Measurements from ENCODE around the gene ADAMTSL4.

DNA sequence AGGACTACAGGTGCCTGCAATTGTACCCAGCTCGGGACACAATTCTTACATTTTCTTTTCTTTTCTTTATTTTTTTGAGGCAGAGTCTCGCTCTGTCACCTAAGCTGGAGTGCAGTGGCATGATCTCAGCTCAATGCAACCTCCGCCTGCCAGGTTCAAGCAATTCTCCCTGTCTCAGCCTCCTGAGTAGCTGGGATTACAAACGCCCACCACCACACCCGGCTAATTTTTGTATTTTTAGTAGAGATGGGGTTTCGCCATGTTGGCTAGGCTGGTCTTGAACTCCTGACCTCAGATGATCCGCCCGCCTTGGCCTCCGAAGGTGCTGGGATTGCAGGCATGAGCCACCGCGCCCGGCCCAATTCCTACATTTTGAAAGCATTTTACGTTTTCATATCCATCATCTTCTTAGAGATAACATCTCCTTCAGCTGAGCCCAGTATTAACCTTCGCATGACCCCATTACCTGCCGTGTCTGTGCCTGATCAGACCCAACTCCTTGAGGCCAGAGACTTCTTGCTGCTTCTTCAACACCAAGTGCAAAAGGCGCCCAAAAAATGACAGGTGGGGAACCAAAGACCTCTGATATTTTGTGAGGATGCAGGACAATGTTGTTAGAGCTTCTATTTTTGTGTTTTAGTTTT lies 2.8 kb upstream of the ADAMTSL4 start:
- TF ChIP-seq, protein P1, sequence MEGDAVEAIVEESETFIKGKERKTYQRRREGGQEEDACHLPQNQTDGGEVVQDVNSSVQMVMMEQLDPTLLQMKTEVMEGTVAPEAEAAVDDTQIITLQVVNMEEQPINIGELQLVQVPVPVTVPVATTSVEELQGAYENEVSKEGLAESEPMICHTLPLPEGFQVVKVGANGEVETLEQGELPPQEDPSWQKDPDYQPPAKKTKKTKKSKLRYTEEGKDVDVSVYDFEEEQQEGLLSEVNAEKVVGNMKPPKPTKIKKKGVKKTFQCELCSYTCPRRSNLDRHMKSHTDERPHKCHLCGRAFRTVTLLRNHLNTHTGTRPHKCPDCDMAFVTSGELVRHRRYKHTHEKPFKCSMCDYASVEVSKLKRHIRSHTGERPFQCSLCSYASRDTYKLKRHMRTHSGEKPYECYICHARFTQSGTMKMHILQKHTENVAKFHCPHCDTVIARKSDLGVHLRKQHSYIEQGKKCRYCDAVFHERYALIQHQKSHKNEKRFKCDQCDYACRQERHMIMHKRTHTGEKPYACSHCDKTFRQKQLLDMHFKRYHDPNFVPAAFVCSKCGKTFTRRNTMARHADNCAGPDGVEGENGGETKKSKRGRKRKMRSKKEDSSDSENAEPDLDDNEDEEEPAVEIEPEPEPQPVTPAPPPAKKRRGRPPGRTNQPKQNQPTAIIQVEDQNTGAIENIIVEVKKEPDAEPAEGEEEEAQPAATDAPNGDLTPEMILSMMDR (IDR thresholded peaks at IDR 0.05; ENCODE audit: low read depth, low read length, missing input control): no peak
- TF ChIP-seq SP1 (IDR thresholded peaks at IDR 0.05) (no peak), EGR1 (IDR thresholded peaks at IDR 0.05; ENCODE audit: low read depth in 2 of 2) (no peak), TAF1 (conservative IDR thresholded peaks at IDR 0.05) (no peak), NR2F2 (IDR thresholded peaks at IDR 0.05) (no peak), ZBTB33 (IDR thresholded peaks at IDR 0.05) (no peak), MAX (IDR thresholded peaks at IDR 0.05) (no peak), JUND (IDR thresholded peaks at IDR 0.05) (no peak), RAD21 (IDR thresholded peaks at IDR 0.05) (no peak)
- TF ChIP-seq, protein P2, sequence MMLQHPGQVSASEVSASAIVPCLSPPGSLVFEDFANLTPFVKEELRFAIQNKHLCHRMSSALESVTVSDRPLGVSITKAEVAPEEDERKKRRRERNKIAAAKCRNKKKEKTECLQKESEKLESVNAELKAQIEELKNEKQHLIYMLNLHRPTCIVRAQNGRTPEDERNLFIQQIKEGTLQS (IDR thresholded peaks at IDR 0.05): no peak

All from liver (tissue), 3 donors.